HCT116 (cell line): Measurements from ENCODE around the gene OST4. TPM values are rescaled to one million over a fixed set of nuclear protein-coding genes. Genes with fewer than 3 reads are reported as not detected.

Experiments used
- ATAC-seq: fragments of 200-7000 bp; cut with Tn5 transposase; 2 replicates; pipeline ENCODE4 v1.9.1; 2020; ENCODE audit warnings: mild to moderate bottlenecking, moderate library complexity
- BruUV-seq: library from RNA; stranded (reverse); fragments of 400-500 nt; replicated peaks from 2 replicates; lab custom pipeline; 2021; lab: Mats Ljungman, UMichigan
- CTCF ChIA-PET: fragments of 300-600 bp; sonication (Branson Sonifier 250); formaldehyde crosslinking; loops from one replicate; lab custom pipeline; 2021; ENCODE audit warnings: antibody characterized with exemption; lab: Charles Lee
- POLR2A ChIA-PET: fragments of 300-600, 350-600 bp; sonication (Branson Sonifier 250); formaldehyde crosslinking; loops from one replicate; lab custom pipeline; 2021; ENCODE audit warnings: antibody characterized with exemption; lab: Charles Lee
- RAD21 ChIA-PET, 2 experiments: fragments of 300-600 bp; sonication (Branson Sonifier 250); formaldehyde crosslinking; loops; one replicate each; lab custom pipeline; 2023; ENCODE audit warnings: low total read pairs in 2 of 2; ENCODE audit not compliant: uncharacterized antibody in 2 of 2, unreplicated experiment in 2 of 2, low non-redundant PET in 1 of 2; lab: Charles Lee
- DNase-seq: peaks from one replicate; pipeline ENCODE4 v3.0.0-alpha.2; 2010; ENCODE audit warnings: low read depth, low spot score
- H2AFZ ChIP-seq: fragments of 200-600 bp; shearing (Covaris generic), sonication (generic); 2 replicates; pipeline ENCODE4 v1.6.1; 2017; ENCODE audit warnings: low read depth, mixed run types, mixed read lengths, antibody characterized with exemption, low read length; ENCODE audit not compliant: poor library complexity, severe bottlenecking
- H3K27ac ChIP-seq: 2 replicates; pipeline ENCODE4 v1.5.1; 2012; ENCODE audit warnings: low read depth, low read length
- H3K27me3 ChIP-seq: fragments of 200-600 bp; sonication (generic); 2 replicates; pipeline ENCODE4 v1.6.1; 2016; ENCODE audit warnings: mixed run types, low read length, mixed read lengths; ENCODE audit not compliant: insufficient read depth
- H3K36me3 ChIP-seq, 2 experiments: fragments of 200-500 bp in 1 of 2; fragments of 200-600 bp in 1 of 2; sonication (Bioruptor generic) in 1 of 2; sonication (generic) in 1 of 2; 2 replicates each; pipeline versions ENCODE4 v1.5.1 to v1.6.1; 2014 to 2016; ENCODE audit warnings: low read length in 2 of 2, inconsistent platforms in 1 of 2, mixed read lengths in 1 of 2, mixed run types in 1 of 2; ENCODE audit not compliant: insufficient read depth in 2 of 2, control insufficient read depth in 1 of 2
- H3K4me1 ChIP-seq, 2 experiments: fragments of 200-600 bp in 1 of 2; sonication (generic) in 1 of 2; 2 replicates each; pipeline versions ENCODE4 v1.5.1 to v1.6.1; 2012 to 2017; ENCODE audit warnings: low read length in 2 of 2, inconsistent platforms in 1 of 2, mild to moderate bottlenecking in 1 of 2, mixed read lengths in 1 of 2, mixed run types in 1 of 2, moderate library complexity in 1 of 2; ENCODE audit not compliant: insufficient read depth in 2 of 2, control insufficient read depth in 1 of 2
- H3K4me2 ChIP-seq: fragments of 200-600 bp; sonication (generic); 2 replicates; pipeline ENCODE4 v1.6.1; 2017; ENCODE audit warnings: mixed run types, low read length, mixed read lengths
- H3K4me3 ChIP-seq, 2 experiments: fragments of 200-600 bp in 1 of 2; sonication (generic) in 1 of 2; replicated peaks in 1 of 2; 2 replicates each; pipeline ENCODE4 v1.5.1; 2011 to 2016; ENCODE audit warnings: low read length in 2 of 2, control low read depth in 1 of 2, low read depth in 1 of 2, mild to moderate bottlenecking in 1 of 2, mixed read lengths in 1 of 2, mixed run types in 1 of 2
- H3K79me2 ChIP-seq: fragments of 200-600 bp; sonication (generic); 2 replicates; pipeline ENCODE4 v1.6.1; 2017; ENCODE audit warnings: mild to moderate bottlenecking, mixed run types, low read length, moderate library complexity, mixed read lengths; ENCODE audit not compliant: insufficient read depth
- H3K9ac ChIP-seq: fragments of 200-600 bp; sonication (generic); 2 replicates; pipeline ENCODE4 v1.6.1; 2016; ENCODE audit warnings: low read length, mixed read lengths
- H3K9me2 ChIP-seq: fragments of 200-600 bp; sonication (generic), shearing (Covaris generic); 2 replicates; pipeline ENCODE4 v1.6.1; 2017; ENCODE audit warnings: mixed run types, mild to moderate bottlenecking, moderate library complexity; ENCODE audit not compliant: insufficient read depth
- H3K9me3 ChIP-seq, 2 experiments: fragments of 200-500 bp in 1 of 2; fragments of 200-600 bp in 1 of 2; sonication (Bioruptor generic) in 1 of 2; sonication (generic) in 1 of 2; 2 replicates each; pipeline ENCODE4 v1.6.1; 2014 to 2017; ENCODE audit warnings: low read length in 2 of 2, mixed read lengths in 2 of 2, inconsistent platforms in 1 of 2, low read depth in 1 of 2, mild to moderate bottlenecking in 1 of 2, mixed run types in 1 of 2, moderate library complexity in 1 of 2; ENCODE audit not compliant: control insufficient read depth in 1 of 2, insufficient read depth in 1 of 2
- H4K20me1 ChIP-seq: fragments of 200-600 bp; sonication (generic), shearing (Covaris generic); 2 replicates; pipeline ENCODE4 v1.6.1; 2017; ENCODE audit warnings: mixed run types, mild to moderate bottlenecking, moderate library complexity; ENCODE audit not compliant: insufficient read depth
- CEBPB ChIP-seq: IDR thresholded peaks from 2 replicates; pipeline ENCODE4 v1.6.1; 2012; ENCODE audit warnings: low read depth
- EGR1 ChIP-seq: IDR thresholded peaks from 2 replicates; pipeline ENCODE4 v1.6.1; 2012; ENCODE audit warnings: low read depth
- ELF1 ChIP-seq: IDR thresholded peaks from 2 replicates; pipeline ENCODE4 v1.6.1; 2012; ENCODE audit warnings: low read depth, borderline replicate concordance
- EZH2phosphoT487 ChIP-seq: fragments of 200-600 bp; IDR thresholded peaks from 2 replicates; pipeline ENCODE4 v1.6.1; 2018; ENCODE audit warnings: antibody characterized with exemption, borderline replicate concordance
- POLR2A ChIP-seq: IDR thresholded peaks from 2 replicates; pipeline ENCODE4 v1.7.0; 2011; ENCODE audit warnings: borderline replicate concordance; ENCODE audit not compliant: insufficient read depth, insufficient read length; ENCODE audit errors: extremely low read depth
- SIN3A ChIP-seq: IDR thresholded peaks from 2 replicates; pipeline ENCODE4 v1.6.1; 2012; ENCODE audit warnings: low read depth
- SP1 ChIP-seq: IDR thresholded peaks from 2 replicates; pipeline ENCODE4 v1.6.1; 2012; ENCODE audit warnings: low read depth
- TCF7L2 ChIP-seq: IDR thresholded peaks from 2 replicates; pipeline ENCODE4 v1.7.0; 2011; ENCODE audit warnings: borderline replicate concordance, inconsistent platforms; ENCODE audit not compliant: insufficient read depth, insufficient read length; ENCODE audit errors: extremely low read depth
- YY1 ChIP-seq: IDR thresholded peaks from 2 replicates; pipeline ENCODE4 v1.6.1; 2011; ENCODE audit warnings: low read length, low read depth, moderate library complexity, mild to moderate bottlenecking; ENCODE audit not compliant: insufficient replicate concordance; ENCODE audit errors: extremely low read depth
- ZFX ChIP-seq: fragments of 450-650 bp; IDR thresholded peaks from 2 replicates; pipeline ENCODE4 v1.6.1; 2017
- intact Hi-C: fragments of 100-400 bp; cut with micrococcal nuclease; formaldehyde crosslinking; loops from 2 replicates; pipeline ENCODE4 v1.10.0; 2022
- total RNA-seq: library from RNA; stranded (reverse); gene quantifications from one replicate; pipeline ENCODE4 v1.2.1, GENCODE V29; 2021; ENCODE audit not compliant: unreplicated experiment
- TF ChIP-seq, protein P1 (sequence below), 3 experiments: fragments of 200-600 bp in 1 of 3; sonication (generic) in 1 of 3; IDR thresholded peaks in 2 of 3; conservative IDR thresholded peaks in 1 of 3; 2 replicates each; pipeline ENCODE4 v1.5.1; 2012 to 2017; ENCODE audit warnings: low read depth in 2 of 3, low read length in 2 of 3, antibody characterized with exemption in 1 of 3, borderline replicate concordance in 1 of 3, control low read depth in 1 of 3, mild to moderate bottlenecking in 1 of 3, mixed read lengths in 1 of 3, mixed run types in 1 of 3, moderate library complexity in 1 of 3; ENCODE audit not compliant: insufficient read depth in 1 of 3
- TF ChIP-seq, protein P2 (sequence below): IDR thresholded peaks from 2 replicates; pipeline ENCODE4 v1.6.1; 2012
- TF ChIP-seq, protein P3 (sequence below): IDR thresholded peaks from 2 replicates; pipeline ENCODE4 v1.6.1; 2012; ENCODE audit warnings: low read depth

Gene OST4
- total RNA-seq, 1 experiment from 2014 or later, result 187 TPM

DNA sequence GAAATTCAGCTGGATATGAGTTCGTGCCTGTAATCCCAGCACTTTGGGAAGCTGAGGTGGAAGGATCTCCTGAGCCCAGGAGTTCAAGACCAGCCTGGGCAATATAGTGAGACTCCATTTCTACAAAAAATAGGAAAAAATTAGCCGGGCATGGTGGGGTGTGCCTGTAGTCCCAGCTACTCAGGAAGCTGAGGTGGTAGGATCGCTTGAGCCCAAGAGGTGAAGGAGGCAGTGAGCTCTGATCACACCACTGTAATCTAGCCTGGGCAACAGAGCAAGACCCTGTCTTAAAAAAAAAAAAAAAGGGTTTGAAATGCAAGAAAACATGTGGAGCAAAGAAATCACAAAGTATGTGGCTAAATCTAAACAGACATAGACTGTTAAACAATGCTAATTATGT, 37.6 kb upstream of the OST4 start:
- Histone ChIP-seq H3K4me1 (no peaks in the 10 kb centered on the region), H2AFZ (no peak overlapping the region), H4K20me1 (no peaks in the 10 kb centered on the region), H3K27me3 (no peaks in the 10 kb centered on the region), H3K9ac (no peak overlapping the region), H3K79me2 (no peaks in the 10 kb centered on the region), H3K9me2 (no peaks in the 10 kb centered on the region), H3K27ac (no peak overlapping the region), H3K36me3 (no peaks in the 10 kb centered on the region), H3K4me3 (no peak overlapping the region), H3K9me3 (no peaks in the 10 kb centered on the region), H3K4me2 (no peak overlapping the region)
- ATAC-seq (no peak), DNase-seq (no peak)
- RAD21 ChIA-PET, result no interaction called here
- POLR2A ChIA-PET, result no interaction called here
- CTCF ChIA-PET, result interaction anchor here (1.4 kb wide), 2 partner anchors 23 to 83 kb away, joined by 4 read pairs; partner anchors contain the start of gene KHK
- TF ChIP-seq YY1 (no peak), EZH2phosphoT487 (no peak), ZFX (no peak), SIN3A (no peak), ELF1 (no peak)
- TF ChIP-seq, protein P1, sequence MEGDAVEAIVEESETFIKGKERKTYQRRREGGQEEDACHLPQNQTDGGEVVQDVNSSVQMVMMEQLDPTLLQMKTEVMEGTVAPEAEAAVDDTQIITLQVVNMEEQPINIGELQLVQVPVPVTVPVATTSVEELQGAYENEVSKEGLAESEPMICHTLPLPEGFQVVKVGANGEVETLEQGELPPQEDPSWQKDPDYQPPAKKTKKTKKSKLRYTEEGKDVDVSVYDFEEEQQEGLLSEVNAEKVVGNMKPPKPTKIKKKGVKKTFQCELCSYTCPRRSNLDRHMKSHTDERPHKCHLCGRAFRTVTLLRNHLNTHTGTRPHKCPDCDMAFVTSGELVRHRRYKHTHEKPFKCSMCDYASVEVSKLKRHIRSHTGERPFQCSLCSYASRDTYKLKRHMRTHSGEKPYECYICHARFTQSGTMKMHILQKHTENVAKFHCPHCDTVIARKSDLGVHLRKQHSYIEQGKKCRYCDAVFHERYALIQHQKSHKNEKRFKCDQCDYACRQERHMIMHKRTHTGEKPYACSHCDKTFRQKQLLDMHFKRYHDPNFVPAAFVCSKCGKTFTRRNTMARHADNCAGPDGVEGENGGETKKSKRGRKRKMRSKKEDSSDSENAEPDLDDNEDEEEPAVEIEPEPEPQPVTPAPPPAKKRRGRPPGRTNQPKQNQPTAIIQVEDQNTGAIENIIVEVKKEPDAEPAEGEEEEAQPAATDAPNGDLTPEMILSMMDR (IDR thresholded peaks at IDR 0.05 in 2 of 3, conservative IDR thresholded peaks at IDR 0.05 in 1 of 3; ENCODE audit: borderline replicate concordance in 1 of 3, insufficient read depth in 1 of 3, low read depth in 2 of 3, low read length in 2 of 3), result no peak
- TF ChIP-seq, protein P2, sequence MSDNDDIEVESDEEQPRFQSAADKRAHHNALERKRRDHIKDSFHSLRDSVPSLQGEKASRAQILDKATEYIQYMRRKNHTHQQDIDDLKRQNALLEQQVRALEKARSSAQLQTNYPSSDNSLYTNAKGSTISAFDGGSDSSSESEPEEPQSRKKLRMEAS, result no peak
- intact Hi-C loops, result no loop called here
- BruUV-seq, result no TSS peak

DNA sequence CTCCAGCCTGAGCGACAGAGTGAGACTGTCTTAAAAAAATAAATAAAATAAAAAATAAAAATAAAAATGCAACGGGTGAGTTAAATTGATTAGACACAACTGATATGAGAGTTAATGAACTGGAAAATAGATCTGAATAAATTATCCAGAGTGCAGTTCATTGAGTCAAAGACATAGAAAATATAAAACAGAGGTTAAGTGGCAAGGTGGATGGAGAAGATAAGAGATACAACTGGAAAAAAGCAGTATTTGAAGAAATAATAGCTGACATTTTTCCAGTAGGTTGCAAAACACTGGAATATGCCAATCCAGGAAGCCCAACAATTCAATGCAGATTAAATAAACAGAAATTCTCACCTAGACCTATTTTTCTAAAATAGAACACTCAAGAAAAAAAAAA, 36.8 kb upstream of the OST4 start:
- no peak overlapping the region for H3K4me2 ChIP-seq
- POLR2A ChIA-PET, result no interaction called here
- no peaks in the 10 kb centered on the region for H4K20me1 ChIP-seq
- H3K4me3 ChIP-seq, result no peak overlapping the region
- intact Hi-C loops, result no loop called here
- no peak overlapping the region for H2AFZ ChIP-seq
- no peak overlapping the region for H3K9ac ChIP-seq
- no peak overlapping the region for H3K27ac ChIP-seq
- H3K27me3 ChIP-seq, result no peaks in the 10 kb centered on the region
- CTCF ChIA-PET, result interaction anchor here (1.4 kb wide), 1 partner anchor 83 kb away, joined by 4 read pairs; no protein-coding TSS in a partner anchor
- DNase-seq (no peak), ATAC-seq (no peak)
- RAD21 ChIA-PET, result no interaction called here
- no peaks in the 10 kb centered on the region for H3K4me1 ChIP-seq
- H3K36me3 ChIP-seq, result no peaks in the 10 kb centered on the region
- no TSS peak for BruUV-seq
- H3K9me3 ChIP-seq, result no peaks in the 10 kb centered on the region
- H3K9me2 ChIP-seq, result no peaks in the 10 kb centered on the region
- H3K79me2 ChIP-seq, result no peaks in the 10 kb centered on the region
- TF ChIP-seq EZH2phosphoT487, result no peak
- TF ChIP-seq, protein P2, result no peak
- no peak for TF ChIP-seq EGR1
- TF ChIP-seq, protein P3, sequence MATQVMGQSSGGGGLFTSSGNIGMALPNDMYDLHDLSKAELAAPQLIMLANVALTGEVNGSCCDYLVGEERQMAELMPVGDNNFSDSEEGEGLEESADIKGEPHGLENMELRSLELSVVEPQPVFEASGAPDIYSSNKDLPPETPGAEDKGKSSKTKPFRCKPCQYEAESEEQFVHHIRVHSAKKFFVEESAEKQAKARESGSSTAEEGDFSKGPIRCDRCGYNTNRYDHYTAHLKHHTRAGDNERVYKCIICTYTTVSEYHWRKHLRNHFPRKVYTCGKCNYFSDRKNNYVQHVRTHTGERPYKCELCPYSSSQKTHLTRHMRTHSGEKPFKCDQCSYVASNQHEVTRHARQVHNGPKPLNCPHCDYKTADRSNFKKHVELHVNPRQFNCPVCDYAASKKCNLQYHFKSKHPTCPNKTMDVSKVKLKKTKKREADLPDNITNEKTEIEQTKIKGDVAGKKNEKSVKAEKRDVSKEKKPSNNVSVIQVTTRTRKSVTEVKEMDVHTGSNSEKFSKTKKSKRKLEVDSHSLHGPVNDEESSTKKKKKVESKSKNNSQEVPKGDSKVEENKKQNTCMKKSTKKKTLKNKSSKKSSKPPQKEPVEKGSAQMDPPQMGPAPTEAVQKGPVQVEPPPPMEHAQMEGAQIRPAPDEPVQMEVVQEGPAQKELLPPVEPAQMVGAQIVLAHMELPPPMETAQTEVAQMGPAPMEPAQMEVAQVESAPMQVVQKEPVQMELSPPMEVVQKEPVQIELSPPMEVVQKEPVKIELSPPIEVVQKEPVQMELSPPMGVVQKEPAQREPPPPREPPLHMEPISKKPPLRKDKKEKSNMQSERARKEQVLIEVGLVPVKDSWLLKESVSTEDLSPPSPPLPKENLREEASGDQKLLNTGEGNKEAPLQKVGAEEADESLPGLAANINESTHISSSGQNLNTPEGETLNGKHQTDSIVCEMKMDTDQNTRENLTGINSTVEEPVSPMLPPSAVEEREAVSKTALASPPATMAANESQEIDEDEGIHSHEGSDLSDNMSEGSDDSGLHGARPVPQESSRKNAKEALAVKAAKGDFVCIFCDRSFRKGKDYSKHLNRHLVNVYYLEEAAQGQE, result no peak
- TF ChIP-seq TCF7L2, result no peak
- no peak for TF ChIP-seq CEBPB
- TF ChIP-seq POLR2A, result no peak
- no peak for TF ChIP-seq SP1
